Endothelial cell of hepatic sinusoid (primary cell): ENCODE measurements around the gene SLC7A1.

Experiments used
- in situ Hi-C: cut with HindIII; loops from 2 replicates; pipeline ENCODE4 v1.10.0; 2017; ENCODE audit warnings: low sequenced_read_pairs

Gene SLC7A1

DNA sequence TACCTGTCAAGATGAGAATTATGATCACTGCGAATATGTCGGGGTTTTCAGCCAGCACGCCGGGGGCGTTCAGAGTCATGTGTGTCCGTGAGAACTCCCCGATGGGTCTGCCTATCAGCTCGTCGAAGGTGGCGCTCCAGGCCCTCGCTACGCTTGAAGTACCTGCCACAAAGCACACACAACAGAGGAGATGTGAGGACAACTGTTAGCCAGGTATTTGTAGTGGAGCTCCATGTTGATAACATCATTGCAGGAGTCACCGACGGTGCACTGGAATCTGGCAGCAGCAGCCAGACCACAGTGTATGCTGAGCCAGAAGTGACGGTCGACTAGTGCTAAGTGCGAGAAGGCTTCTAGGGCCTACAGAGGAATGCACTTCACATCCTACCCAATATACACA is 62.7 kb downstream of the SLC7A1 start:
- in situ Hi-C loops = no loop called here

DNA sequence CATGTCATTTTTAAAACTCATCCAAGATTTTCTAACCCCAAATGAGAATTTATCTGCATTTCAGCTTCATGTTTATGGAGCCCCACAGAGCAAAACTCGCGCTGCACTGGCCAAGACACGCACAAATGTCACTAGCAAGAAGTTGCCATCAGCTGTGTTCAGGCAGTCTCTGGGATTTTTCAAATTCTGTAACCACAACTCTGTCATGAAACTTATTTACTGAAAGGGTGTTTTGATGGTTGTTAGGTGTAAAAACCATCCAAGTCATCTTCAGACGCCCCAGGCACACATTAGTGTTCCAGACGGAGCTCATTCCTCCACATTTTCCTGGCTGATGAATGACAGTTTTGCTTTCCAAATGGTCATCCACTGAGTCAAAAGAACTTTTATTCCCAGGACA is 63.4 kb downstream of the SLC7A1 start:
- in situ Hi-C loops = no loop called here

DNA sequence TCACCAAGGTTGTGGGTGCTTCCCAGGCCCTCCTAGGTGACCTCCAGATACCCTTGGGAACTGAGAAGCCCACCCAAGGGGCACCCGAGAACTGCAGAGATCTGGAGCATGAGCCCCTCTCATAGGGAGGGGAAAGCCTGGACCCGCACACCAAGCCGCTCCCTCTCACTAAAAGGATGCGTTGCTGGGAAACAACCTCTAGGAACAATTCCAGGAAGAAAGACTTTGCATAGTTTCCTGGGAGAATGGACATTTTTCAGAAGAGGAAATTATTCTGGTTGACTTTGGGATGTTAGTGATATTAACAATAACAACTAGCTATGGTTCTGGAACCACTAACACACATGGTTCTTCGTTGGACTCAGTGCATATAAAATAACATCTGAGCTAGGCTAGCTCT is 64.6 kb downstream of the SLC7A1 start:
- in situ Hi-C loops = no loop called here

DNA sequence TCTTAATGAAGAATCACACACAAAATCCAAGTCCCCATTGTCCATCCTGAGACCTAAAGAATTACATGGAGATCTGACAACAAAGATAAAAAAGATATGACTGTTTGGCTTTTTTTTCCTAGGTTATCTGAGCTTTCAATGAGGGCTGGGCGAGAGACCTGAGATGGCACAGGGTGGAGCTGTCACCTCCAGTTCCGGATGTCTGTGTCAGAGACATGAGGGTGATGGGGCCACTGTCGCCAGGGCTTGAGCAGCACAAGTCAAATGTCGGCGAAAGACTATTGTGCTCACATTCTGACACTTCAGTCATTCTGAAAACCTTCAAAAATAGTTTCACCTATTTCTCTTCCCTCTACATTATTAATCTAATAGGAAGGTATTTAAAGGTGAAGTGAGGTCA is 65.7 kb downstream of the SLC7A1 start:
- in situ Hi-C loops = no loop called here

DNA sequence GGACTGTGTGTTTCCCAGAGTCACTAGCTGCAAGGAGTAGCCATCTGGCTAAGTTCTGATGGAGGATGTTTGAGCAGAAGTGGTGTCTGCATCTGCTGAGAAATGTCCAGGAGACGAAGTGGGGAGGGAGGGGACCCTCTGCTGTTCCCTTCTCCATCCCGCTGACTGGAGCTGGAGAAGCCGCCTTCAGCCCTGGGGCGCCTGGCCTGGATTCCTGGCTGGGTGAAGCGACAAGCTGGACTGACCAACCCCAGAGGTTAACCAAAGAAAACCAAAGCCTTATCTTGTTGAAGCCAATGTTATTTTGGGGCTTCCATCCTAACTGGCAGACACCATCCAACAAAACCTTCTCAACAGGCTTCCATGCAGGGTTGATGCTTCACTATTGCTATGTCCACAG is 67.6 kb downstream of the SLC7A1 start:
- in situ Hi-C loops = no loop called here

DNA sequence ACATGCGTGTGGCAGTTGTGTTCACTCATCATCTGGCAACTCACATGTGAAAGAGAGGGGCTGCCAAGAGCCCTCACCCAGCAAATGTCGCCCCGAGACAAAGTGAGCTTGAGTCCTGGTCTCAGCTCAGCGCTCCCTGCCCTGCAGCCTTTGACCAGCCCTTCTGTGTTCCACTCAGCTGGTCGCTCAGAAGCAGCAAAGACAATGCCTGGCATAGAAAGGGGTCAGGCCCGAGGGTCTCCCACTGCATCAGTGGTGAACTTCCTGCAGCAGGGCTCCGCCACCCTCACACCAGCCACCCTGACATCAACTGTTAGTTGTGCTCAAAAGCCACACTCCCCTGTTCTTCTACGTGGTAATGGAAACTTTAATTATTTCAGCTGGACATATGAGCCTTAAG is 68.0 kb downstream of the SLC7A1 start:
- in situ Hi-C loops = no loop called here

DNA sequence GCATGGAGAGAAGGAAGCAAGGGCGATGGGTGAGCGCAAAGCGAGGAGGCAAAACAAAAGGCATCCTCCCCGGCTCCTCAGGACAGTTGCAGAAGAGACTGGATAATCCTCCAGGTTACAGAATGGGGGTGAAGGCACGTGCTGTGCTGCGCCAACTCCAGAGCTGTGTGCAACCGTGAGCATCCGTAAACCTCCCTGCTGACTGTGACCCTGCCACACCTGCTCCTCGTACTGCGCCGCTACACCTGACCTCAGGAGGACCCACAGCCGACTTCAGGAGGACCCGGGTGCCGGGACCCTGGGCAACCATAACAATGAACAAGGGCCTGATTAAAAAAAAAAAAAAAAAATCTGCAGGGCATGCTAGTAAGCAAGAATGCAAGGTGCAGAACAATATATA is 68.7 kb downstream of the SLC7A1 start:
- in situ Hi-C loops = no loop called here

DNA sequence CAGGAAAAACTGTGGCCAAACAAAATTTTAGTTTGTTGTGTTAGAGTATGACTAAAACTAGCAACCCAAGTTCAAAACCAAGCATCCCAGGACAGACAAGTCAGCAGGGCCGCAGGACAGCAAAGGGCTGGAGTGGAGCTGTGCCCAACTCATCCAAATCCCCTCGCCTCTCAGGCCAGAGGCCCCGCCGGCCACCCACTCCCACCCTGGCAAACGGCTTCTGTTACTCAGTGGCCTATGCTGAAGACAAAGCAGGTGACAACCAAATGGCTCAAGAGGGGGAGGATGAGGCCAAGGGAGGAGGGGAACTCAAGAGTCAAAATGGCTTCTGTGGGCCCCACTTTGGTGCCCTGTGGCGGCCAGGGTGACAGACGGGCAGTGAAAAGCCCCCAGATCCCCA is 69.7 kb downstream of the SLC7A1 start:
- in situ Hi-C loops = no loop called here

DNA sequence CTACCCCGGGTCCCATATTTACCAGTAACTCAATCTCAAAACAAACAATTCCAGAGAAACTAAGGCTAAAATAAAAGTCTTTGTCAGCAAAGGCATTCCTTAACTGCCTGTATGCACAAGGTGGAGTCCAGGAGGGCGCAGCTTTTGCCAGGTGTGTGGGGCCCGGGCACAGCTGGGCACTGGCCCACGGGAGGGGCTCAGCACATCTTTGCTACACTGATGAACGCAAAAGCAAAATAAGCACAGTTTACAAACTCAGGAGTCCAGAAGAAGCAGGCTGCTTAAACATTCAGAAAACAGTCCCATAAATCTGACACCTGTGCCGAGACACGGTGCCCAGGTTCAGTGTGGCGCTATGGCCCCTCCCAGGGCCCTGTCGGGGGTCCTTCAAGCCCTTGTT is 70.8 kb downstream of the SLC7A1 start:
- in situ Hi-C loops = no loop called here

DNA sequence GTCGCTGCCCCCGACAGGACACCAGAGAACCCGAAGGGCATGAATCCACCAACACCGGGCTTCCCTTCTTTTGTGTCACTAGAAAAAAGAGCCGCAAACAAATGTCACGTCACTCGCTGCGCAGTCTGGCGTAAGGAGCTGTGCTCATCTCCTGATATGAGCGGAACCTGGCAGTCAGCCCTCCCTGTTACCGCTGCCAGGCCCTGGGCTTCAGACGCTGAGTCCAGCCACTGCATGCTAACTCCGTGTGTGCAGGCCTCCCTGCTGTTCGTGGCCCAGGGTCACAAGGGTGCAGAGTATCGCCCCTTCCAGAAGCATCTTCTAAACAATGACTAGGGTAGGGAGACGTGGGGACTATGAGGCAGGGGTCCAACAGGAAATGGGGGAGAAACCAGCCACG is 71.3 kb downstream of the SLC7A1 start:
- in situ Hi-C loops = no loop called here

DNA sequence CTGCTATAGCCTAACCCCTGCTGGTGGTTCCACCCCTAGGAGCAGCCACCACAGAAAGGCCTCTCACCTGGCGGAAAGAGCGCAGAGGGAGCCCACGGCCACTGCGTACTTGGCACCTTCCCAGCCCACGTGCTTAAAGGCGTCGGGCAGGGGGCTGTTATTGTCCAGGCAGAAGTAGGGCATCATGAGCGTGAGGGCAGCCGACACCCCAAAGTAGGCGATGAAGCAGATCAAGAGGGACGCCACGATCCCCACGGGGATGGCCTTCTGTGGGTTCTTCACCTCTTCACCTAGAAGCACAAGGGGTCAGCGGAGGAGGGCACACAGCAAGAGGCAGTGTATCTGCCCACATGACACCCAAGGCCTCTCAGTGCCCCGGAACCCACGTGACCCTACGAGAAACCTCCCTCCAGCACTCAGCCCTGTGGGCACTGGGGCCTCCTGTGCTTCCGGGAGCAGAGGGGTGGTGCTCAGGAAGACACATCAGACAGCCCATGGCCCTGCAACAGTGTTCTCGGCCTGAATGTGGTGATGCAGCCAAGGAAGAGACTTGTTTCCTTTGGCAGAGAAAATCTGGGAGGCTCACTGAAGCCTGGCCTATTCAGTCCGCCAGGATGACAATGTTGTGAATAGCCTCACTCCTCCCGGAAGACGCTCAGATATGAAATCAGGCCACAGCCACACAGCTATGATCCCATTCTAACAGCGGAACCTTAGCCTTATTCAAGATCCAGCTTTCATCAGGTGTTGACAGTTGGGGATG is 72.1 kb downstream of the SLC7A1 start:
- in situ Hi-C loops = no loop called here

DNA sequence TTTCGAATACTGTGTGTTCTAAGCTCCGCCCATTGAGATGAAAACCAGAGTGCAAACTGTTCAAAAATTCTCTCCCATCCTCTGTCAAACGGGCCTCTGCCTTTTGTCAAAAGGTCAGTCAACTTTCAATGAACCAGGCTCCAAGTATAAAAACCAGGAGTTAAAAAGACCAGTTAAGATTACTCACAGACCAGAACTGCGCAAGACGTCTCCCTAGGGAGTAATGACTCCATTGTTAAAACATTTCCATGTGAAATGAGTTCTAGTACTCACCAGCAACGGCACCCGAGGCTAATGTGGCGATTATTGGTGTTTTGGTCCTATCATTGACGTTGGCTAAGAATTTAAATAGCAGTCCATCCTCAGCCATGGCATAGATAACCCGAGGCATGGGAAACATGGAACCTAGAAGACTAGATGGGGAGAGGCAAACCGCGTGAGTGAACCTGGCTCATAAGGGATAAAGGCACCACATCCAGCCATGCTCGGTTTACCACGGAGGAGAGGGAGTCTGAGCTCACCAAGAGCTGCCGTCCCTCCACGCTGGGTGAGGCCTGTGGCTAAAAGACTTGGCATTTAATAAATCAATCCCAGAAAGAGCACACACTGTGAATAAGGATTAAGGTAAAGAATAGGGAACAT is 73.3 kb downstream of the SLC7A1 start:
- in situ Hi-C loops = no loop called here

DNA sequence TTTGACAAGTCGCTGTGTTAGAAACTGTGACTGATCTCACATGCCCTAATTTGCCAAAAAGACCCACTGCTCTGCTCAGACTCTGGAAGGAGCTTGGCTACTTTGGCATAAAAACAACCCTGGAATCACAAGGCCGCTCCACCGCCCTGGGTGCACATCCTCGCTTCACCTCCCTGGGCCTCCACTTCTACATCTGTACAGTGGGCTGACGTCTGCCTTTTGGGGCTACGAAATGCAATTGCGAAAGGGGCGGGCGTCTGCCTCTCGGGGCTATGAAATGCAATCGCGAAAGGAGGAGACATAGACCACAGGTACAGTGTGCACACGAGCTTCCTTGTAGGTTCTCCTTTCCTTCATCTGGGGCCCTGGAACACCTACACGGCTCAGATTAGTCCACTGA is 74.2 kb downstream of the SLC7A1 start:
- in situ Hi-C loops = no loop called here

DNA sequence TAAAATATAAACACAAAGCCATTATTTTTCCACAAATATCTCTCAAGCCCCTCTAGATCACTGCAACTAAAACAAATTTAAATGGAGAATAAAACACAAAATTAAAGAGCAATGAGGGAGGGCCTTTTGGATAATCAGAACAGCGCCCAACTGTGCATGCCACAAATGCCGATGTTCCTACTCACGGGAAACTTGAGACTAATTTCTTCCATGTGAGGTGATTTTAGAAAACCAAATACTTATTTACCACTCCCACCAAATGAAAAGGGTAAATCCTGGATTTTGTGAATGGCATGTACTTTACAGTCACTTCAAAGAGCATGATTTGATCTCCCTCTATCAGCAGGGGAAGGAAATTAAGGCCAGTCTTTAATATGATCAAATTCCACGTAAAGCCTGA is 74.8 kb downstream of the SLC7A1 start:
- in situ Hi-C loops = no loop called here

DNA sequence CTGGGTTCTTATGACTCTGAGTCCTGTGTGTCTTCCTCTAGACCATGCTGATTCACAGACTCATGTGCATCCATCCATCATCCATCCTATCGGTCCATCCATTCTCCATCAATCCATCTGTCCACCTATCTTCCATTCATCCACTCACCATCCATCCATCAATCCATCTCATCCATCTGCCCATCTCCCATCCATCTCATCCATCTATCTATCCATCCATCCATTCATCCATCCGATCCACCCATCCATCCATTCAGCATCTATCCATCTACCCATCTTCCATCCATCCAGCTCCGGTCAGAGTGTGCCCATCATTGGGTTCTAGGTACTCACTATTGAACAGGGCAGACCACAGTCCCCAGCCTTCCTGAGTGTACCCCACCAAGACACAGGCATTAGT is 75.6 kb downstream of the SLC7A1 start:
- in situ Hi-C loops = no loop called here

DNA sequence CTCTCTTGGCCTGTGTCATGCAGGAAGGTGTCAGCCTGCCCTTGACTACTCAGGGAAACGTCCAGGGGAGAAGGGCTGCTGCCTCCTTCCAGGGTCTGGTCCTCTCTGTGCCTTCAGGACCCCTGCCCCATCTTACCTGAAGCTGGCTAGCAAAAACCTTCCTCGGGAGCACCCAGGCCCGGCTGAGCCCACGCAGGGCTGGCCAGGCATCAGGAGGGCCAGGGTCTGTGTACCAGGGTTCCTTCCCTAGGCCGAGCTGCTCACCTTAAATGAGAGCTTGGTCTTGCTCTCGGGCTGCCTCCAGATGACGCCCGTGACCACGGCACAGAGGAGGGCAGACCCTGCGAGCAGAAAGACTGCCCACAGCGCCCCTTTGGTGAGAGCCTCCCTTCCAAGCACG is 78.6 kb downstream of the SLC7A1 start:
- in situ Hi-C loops = no loop called here

DNA sequence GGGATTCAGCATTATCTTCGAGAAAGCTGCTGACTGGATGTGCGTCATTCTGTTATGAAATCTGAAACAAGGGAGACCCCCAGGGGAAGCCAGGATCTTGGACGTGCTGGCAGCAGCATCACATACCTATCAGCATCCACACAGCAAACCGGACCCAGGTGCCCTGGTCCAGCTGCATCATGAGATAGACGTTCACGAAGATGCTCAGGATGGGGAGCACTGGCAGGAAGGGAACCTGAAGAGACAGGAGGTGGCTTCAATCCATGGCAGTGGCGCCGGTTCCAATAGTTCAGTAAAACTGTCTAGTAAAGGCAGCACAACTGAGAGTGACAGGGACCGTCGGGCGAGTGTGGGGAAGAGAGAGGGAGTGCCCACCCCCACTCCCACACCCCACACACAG is 79.5 kb downstream of the SLC7A1 start:
- in situ Hi-C loops = no loop called here

DNA sequence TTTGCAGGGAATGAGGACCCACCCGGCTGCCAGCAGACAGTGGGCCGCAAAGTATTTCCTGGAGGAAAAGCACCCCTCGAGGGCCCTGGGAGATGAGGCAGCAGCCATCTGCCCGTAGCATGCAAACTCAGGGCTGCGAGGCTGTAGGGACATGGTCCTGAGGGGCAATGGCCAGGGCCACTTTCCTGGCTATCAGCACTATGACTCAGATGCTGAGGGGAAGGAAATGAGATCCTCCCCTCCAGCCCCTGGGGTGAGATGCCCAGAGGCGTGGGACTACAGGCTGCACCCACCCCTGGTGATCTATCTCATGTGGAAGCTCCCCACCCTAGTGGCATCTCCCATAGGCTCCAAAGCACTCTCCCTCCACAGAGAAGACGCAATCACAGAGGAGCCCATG is 80.1 kb downstream of the SLC7A1 start:
- in situ Hi-C loops = no loop called here

DNA sequence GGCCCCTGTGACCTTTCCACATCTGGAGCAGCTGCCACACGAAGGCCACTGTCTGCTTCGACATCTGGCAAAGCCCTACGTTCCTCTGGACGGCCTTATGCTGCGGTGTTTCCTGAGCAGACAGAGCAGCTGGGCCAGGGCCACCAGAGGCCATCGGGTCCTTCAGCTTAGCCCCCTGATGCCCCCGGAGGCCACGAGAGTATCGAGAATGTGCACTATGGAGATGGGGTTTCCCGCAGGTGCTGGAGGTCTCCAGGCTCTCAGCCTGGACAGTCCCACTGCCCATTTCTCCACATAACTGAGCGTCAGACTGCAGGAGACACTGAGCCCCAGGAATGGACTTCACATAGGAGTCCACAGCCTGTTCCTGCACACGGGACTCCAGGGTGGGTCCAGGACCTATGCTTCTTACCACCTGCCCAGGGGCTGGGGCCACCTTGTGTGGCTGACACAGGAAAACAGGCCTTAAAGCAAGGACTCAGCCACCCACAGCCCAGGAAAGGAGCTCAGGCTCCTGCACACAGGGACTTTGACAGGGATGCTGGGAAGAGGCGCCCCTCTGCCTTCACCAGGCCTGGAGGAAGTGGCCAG is 80.7 kb downstream of the SLC7A1 start:
- in situ Hi-C loops = no loop called here

DNA sequence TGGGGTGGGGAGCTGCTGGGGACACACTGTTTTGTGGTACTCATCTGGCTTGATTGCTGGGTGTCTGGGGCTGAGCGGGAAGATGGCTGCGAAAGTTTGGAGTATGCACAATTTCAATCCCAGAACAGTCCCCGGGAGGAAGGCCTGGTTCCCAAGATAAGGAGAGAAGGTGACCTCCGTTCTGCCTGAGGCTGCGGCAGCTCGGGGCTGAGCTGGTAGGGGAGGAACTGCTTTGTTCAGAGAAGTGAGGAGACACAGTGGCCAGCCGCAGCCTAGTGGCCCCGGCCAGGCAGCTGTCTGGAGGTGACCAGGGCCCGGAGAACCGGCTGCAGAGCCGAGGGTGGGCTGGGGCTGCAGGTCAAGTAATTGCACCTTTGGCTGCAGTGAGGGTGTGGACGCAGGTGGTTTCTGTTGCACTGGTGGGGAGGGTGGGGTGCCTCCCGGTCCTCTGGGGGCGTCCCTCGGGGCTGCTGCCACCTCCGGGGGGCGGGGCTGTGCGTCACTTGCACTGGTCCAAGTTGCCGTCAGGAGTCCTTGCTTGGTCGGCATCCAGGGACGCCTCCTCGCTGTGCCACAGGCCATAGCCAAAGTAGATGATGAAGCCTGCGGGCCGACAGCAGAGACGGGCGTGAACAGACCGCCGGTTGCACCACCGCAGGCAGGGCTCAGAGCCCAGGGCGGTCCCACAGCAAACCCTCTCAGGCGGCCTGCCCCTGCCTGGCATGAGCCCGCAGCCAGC is 81.3 kb downstream of the SLC7A1 start:
- in situ Hi-C loops = no loop called here

DNA sequence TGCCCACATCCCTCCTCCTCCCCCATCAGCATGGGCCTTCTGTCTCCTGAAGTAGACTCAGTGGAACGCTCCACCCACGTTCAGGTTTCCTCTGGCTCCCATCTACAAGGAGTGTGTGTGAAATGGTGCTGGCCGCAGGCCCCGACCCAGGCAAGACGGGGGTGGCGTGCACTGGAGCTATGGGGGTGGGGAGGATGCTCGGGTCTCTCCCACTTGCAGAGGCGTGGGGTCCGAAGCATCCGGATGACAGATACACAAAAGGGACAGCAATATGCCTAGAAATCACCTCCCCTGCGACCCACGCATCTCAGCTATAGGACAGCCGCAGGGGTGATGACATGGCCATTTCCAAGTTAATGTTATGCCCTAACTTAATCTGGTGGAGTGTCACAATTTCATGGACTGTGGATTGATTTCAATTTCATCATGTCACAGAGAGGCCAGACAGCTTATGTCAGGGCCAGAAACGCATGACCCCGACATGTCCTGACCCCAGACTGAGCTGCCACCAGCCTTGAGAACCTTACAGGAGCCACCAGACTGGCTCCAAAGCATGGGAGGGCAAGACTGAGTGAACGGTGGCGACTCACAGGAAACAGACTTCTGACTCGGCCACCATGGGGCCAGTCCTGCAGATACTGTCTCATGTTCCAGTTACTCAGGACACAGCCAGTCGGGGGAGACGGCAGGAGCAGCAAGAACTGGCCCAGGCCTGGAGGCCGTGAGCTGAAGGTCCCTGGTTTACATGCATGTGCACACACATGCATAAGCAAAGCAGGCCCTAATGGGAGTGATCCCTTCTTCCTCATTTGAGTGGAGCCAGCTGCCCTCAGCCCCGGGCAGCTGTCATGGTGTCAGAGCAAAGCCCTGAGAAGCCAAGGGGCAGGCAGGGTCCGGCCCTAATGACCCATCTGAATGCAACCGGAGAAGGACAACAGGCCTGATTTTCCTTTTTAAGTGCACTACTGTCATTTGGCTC is 82.2 kb downstream of the SLC7A1 start:
- in situ Hi-C loops = no loop called here
